ENCODE measurements around the gene TNFRSF1A.

The TNFRSF1A gene

GRCh38 chr12:6341417-6342139 lies at the start of gene TNFRSF1A:
Gene TNFRSF1A (minus strand): TSS chr12:6342076. CDS start chr12:6341814, 262 bp downstream.
- H3K4me3 ChIP-seq (ENCODE audit: low read length): peak within 1 kb of the TSS; percentile 97
- peak; percentile 83 for DNase-seq (ENCODE audit: low read depth)
- TF ChIP-seq CTCF (IDR thresholded peaks at IDR 0.05; ENCODE audit: insufficient read depth, low read depth, low read length, missing control alignments): no peak

- no peak for TF ChIP-seq CTCF (IDR thresholded peaks at IDR 0.05; ENCODE audit: insufficient read depth, low read depth, low read length, missing control alignments)
- no peak overlapping the region for H3K4me3 ChIP-seq (ENCODE audit: low read length)
- DNase-seq (ENCODE audit: low read depth): no peak
Measured at GRCh38 chr12:6391013-6391412, 49.1 kb upstream of the TNFRSF1A start.

- no peak overlapping the region for H3K4me3 ChIP-seq (ENCODE audit: low read length)
- DNase-seq (ENCODE audit: low read depth): no peak
- no peak for TF ChIP-seq CTCF (IDR thresholded peaks at IDR 0.05; ENCODE audit: insufficient read depth, low read depth, low read length, missing control alignments)
Measured at GRCh38 chr12:6390084-6390799, 48.4 kb upstream of the TNFRSF1A start.

GRCh38 chr12:6387541-6387940 lies 45.7 kb upstream of the TNFRSF1A start:
- no peak for TF ChIP-seq CTCF (IDR thresholded peaks at IDR 0.05; ENCODE audit: insufficient read depth, low read depth, low read length, missing control alignments)
- DNase-seq (ENCODE audit: low read depth): no peak
- no peak overlapping the region for H3K4me3 ChIP-seq (ENCODE audit: low read length)

GRCh38 chr12:6386491-6386890 lies 44.6 kb upstream of the TNFRSF1A start:
- TF ChIP-seq CTCF (IDR thresholded peaks at IDR 0.05; ENCODE audit: insufficient read depth, low read depth, low read length, missing control alignments): no peak
- no peak for DNase-seq (ENCODE audit: low read depth)
- no peak overlapping the region for H3K4me3 ChIP-seq (ENCODE audit: low read length)

- no peak for DNase-seq (ENCODE audit: low read depth)
- no peak overlapping the region for H3K4me3 ChIP-seq (ENCODE audit: low read length)
- TF ChIP-seq CTCF (IDR thresholded peaks at IDR 0.05; ENCODE audit: insufficient read depth, low read depth, low read length, missing control alignments): no peak
Measured at GRCh38 chr12:6386038-6386437, 44.2 kb upstream of the TNFRSF1A start.
